GM21825 (cell line): ENCODE measurements around the gene MYH9.
"Not testable (repeated sequence)": the region's sequence is repeated elsewhere in the genome, so short reads cannot be mapped to it uniquely, and the experiment has no call there.

Experiments
- ATAC-seq: cut with Tn5 transposase; IDR thresholded peaks from one replicate; pipeline ENCODE4 v1.9.1; 2021; ENCODE audit warnings: mild to moderate bottlenecking, moderate library complexity; ENCODE audit not compliant: unreplicated experiment

Gene MYH9

DNA sequence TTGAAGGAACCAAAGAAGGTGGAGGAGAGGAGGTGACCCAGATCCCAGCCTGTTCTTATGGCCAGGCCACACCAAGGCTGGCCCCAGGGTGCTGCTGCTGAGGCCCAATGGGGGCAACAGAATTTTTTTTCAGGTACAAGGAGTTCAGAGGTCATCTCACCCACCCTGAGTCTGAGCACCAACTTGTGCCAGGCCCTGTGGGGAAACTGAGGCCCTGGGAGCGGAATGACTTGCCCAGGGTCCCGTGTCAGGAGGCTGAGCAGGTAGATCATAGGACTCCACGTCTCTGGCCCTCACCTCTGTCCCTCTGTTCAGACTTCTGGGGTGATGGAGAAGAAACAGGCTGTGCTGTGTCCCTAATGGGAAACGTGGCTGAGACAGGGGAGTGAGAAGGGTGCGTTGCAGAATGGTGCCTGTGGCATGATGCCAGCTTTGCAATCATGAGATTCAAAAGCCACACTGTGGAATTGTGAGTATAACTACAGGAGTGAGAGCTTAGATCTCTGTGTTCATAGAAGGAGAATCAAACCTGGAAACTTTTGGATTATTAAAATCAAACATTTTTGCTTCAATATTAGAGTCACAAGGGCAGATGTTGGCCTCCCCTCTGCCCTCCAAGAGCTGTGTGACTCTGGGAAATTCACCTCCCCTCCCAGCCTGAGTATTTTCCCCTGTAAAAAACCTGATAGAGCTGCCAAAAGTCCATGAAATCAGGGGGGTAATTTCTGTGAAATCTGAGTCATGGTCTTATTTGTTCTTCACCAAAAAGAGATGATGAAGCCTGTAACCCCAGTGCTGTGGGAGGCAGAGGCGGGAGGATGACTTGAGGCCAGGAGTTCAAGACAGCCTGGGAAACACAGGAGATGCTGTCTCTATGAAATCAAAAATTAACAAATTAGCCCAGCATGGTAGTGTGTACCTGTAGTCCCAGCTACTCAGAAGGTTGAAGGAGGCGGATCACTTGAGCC is 134.0 kb downstream of the MYH9 start:
- no peak for ATAC-seq

GRCh38 chr22:36252754-36253522 is 134.8 kb downstream of the MYH9 start, which contains the start of gene APOL1:
TSS of gene APOL1 (plus strand) at chr22:36253133. CDS start at chr22:36254956, 1,823 bp downstream.
- no peak for ATAC-seq

GRCh38 chr22:36251979-36252608 is 135.7 kb downstream of the MYH9 start:
- not testable (repeated sequence) for ATAC-seq

DNA sequence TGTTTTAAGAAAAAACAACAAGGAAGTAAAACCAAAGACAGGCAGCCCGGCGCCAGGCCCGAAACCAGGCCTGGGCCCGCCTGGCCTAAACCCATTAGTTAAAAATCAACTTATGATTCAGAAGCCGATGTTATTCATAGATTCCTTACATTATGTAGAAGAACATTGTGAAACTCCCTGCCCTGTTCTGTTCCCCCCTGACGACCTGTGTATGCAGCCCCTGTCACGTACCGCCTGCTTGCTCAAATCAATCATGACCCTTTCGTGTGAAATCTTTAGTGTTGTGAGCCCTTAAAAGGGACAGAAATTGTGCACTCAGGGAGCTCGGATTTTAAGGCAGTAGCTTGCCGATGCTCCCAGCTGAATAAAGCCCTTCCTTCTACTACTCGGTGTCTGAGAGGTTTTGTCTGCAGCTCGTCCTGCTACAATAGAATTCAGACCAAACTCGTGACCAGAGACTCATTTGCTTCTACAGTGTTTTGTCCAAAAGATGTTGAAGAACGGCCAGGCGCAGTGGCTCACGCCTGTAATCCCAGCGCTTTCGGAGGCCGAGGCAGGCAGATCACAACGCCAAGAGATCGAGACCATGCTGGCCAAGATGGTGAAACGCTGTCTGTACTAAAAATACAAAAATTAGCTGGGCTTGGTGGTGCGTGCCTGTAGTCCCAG is 137.3 kb downstream of the MYH9 start:
- not testable (repeated sequence) for ATAC-seq

GRCh38 chr22:36249160-36249559 is 138.6 kb downstream of the MYH9 start:
- no peak for ATAC-seq

- ATAC-seq: no peak
Measured at GRCh38 chr22:36247955-36248354, 139.8 kb downstream of the MYH9 start.

DNA sequence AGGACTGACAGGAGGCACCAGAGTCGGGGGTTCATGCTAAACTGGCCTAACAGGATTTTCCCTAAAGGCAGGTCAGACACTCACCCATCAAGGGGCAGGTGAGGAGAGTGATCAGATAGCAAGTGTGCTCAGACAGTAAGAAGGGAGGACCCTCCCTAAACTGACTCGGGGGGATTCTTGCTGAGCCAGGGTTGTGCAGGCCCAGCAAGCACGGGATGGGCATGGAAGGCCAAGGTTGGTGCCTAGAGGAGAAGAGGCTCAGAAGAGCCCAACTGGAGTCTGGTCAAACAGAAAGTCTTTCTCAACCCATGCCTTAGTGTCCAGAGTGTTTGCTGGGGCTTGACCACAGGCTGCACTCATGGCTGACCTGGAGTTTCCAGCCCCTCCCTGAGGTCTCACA is 141.0 kb downstream of the MYH9 start:
- ATAC-seq: no peak

GRCh38 chr22:36245805-36246356 is 141.9 kb downstream of the MYH9 start:
- ATAC-seq: no peak

DNA sequence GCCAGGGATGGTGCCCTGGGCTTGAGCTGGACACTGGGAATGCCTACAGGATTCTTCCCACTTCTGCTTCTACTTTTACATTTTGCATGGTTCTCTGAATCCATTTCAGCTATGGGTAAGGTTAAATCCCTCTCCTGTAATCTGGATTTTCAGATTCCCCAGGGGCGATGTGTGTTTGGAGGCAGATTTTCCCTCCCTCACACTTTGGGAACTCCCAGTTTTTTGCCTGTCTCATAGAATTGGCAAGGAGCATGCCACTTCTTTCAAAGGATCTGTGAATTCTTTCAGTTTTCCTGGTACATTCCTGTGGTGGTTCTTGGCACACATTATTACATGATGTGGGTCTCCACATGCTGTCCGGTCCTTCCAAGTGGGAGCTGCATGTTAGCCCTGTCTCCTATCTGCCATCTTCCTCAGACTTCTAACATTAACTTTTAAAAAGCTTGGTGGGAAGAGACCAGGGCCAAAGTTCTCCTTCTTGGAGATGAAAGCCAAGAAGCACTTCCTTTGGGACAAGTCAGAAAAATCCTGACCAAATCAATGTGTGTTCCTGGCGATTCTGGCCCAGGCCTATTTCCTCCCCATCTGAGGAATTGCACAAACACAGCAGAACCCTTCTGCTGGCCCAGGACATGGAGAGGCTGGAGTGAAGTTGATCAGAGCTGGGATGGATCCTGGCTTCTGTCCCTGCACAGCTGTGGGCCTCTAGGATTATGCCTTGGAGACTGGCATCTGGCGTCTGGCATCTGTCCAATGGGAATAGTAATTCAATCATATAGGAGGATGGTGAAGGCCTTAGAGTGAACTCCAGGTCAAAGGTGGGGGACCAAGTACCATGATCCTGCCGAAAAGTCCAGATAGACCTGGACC is 143.0 kb downstream of the MYH9 start:
- no peak for ATAC-seq

GRCh38 chr22:36243986-36244385 is 143.8 kb downstream of the MYH9 start:
- no peak for ATAC-seq

- ATAC-seq: peak; percentile 93
Measured at GRCh38 chr22:36239401-36240171, 148.2 kb downstream of the MYH9 start, which contains the start of gene APOL2. TSS of gene APOL2 (minus strand) at chr22:36239527. CDS start at chr22:36233162, 6,365 bp downstream.

- no peak for ATAC-seq
Measured at GRCh38 chr22:36239150-36239400, 148.7 kb downstream of the MYH9 start.

DNA sequence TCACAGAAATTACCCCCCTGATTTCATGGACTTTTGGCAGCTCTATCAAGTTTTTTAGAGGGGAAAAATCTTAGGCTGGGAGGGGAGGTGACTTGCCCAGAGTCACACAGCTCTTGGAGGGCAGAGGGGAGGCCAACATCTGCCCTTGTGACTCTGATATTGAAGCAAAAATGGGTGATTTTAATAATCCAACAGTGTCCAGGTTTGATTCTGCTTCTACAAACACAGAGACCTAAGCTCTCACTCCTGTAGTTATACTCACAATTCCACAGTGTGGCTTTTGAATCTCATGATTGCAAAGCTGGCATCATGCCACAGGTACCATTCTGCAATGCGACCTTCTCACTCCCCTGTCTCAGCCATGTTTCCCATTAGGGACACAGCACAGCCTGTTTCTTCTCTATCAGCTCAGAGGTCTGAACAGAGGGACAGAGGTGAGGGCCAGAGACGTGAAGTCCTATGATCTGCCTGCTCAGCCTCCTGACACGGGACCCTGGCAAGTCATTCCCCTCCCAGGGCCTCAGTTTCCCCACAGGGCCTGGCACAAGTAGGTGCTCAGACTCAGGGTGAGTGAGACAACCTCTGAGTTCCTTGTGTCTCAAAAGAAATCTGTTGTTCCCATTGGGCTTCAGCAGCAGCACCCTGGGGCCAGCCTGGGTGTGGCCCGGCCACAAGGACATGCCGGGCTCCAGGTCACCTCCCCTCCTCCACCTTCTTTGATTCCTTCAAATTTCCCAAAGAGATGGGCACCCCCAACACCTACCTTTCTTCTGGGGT is 149.2 kb downstream of the MYH9 start:
- ATAC-seq: no peak

GRCh38 chr22:36237462-36238372 is 150.1 kb downstream of the MYH9 start:
- ATAC-seq: no peak

- ATAC-seq: no peak
Measured at GRCh38 chr22:36236388-36237319, 151.1 kb downstream of the MYH9 start.

DNA sequence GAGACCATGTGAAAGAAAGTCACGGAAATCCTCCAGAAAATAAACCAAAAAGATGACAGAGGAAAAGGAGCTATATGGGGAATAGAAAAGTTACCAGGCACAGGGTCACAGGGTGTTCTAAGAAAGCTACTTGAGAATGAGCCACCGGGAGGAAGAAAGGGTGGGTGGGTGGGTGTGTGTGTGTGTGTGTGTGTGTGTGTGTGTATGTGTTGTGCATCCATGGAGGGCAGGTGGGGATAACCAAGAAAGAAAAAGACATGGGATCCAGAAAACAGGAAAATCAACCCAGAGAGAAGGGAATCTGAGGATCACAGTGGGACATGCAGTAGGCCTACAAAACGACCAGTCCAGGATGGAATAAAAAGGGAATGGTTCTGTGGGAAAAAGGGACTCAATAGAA is 152.2 kb downstream of the MYH9 start:
- ATAC-seq: no peak
